GM19193 (cell line): ENCODE data around the gene RNF145.

Experiments
- POLR2A ChIP-seq: IDR thresholded peaks from 4 replicates; pipeline ENCODE4 v1.6.1; 2011; ENCODE audit not compliant: insufficient read depth, insufficient read length; ENCODE audit errors: extremely low read depth

The RNF145 gene

DNA sequence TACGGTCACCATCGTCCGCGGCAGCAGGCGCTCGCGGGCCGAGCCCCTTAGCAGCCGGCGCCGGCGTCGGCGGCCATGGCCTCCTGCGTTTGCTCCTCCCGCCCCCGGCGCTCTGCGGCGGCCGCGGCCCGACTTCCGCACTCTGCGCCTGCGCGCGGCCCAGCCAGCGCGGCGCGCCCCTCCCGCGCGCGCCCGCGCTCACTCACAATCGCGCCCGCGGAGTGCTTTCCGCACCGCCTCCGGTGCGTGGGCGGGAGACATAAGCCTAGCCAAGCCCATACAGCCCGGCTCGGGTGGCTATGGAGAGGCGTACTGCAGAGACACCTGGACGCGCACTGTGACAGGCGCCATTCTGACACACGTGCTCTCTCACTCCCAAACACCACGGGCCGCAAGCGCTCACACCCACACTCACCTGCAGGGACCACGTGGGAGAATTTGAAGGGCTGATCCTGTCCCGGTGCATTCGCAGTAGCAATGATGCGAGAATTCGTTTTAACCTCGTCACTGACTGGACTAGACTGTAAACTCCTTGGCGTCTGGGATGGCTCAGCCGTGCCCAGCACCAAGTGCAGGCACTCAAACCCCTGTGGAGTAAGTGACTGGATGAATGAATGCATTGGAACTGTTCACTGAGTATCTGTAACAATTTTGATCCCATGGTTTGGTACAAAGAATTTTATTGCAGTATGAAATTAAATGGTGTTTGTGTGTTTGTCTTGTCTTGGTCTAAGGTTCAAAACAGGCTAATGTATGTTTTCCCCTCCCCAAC, at the start of gene RNF145:
Gene RNF145 (minus strand): TSS at position 116 of the 772 bp plus-strand sequence. CDS start 5,936 bp downstream, outside the sequence.
- TF ChIP-seq POLR2A = peak; percentile 61

DNA sequence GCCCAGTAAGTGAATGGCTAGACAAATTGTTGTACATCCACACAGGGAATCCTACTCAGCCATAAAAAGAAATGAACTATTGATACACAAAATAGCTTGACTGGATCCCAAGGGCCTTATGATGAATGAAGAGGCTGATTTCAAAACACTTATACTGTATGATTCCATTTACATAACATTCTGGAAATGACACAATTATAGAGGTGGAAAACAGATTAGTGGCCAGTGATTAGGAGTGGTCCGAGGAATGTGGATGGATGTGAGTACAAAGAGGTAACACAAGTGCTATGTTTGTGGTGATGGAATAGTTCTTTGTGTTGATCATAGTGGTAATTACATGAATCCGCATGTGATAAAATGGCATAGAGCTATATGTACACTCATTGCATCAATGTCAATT, 49.0 kb upstream of the RNF145 start:
- TF ChIP-seq POLR2A = no peak

DNA sequence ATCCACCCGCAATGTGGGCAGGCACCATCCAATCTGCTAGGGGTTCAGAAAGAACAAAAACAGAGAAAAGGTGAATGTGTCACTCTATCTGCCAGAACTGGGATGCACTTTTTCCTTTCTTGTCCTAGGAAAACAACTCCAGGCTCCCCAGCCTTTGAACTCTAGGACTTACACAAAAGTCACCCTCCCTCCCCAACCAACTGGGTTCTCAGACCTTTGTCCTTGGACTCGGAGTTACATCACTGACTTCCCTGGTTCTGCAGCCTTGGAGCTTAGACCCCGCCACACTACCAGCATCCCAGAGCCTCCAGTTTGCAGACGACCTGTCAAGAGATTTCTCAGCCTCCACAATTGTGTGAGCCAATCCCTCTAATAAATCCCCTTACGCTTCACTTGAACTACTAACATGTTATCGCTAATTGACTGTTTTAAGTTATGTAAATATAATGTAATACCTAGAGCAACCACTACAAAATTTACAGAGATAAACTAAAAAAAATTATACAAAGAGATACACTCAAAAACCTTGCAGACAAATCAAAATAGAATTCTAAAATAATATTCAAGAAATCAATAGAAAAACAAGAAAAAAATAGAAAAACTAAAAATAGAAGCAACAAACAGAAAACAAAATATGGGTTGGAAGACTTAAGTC, 48.4 kb upstream of the RNF145 start:
- no peak for TF ChIP-seq POLR2A

DNA sequence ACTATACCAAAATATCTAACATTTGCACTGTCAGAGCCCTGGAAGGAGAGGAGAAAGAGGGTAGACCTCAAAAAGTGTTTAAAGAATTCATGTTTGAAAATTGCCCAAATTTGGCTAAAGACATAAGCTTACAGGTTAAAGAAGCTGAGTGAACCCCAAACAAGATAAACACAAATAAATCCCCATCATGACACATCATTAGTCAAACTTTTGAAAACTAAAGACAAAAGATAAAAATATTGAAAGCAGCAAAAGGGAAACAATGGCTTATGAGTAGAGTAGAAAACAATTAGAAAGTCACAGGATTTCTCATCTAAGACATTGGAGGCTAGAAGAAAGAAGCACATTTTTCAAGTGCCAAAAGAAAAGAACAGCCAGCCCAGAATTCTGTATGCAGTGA, 47.7 kb upstream of the RNF145 start:
- no peak for TF ChIP-seq POLR2A

DNA sequence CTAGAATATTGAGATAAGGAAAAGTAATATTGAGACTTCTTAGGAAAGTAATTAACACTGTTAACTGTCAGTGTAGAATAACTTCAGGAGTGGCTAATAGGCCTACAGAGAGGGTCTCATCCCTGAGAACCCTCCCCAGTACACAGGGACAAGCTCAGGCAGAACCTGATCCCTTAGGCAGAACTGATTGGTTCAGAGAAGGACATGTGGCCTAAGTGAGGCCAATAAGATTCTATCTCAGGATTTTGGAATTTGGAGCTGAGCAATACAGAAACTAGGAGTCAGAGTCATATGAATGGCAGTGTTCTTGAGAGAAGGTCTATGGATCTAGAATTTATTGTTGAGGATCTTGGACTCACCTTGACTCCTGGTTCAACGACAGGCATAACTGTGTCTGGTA, 42.8 kb upstream of the RNF145 start:
- no peak for TF ChIP-seq POLR2A

DNA sequence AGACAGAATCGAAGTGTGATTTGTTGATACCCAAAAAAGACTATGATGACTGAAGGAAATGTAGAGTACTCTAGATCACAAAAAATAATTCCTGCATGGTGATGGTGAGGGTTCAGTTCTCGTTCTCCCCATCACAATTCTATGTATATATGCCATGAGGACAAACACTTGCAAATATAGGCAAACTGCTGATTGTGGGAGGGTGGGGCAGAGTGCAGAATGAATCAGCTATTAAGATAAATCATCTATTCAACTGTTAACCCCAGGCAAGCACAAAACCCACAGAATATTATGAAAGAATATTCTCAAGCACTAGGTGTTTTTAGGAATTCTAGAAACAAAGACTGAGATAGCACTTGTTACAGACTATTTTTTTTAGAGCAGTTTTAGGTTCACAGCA, 39.8 kb upstream of the RNF145 start:
- no peak for TF ChIP-seq POLR2A

DNA sequence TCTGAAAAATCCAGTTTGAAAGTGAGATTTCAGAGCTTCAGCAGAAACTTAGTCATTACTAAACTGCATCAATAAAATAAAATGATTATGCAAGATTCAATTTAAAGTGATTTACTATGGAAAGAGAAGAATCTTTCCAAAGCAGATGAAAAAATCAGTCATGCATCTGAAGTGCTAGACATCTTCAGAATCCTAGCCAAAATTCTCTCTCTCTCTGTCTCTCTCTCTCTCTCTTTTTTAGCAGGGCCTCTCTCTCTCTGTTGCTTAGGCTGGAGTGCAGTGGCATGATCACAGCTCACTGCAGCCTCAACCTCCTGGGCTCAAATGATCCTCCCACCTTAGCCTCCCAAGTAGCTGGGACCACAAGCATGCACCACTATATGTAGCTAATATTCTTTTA, 35.5 kb upstream of the RNF145 start:
- no peak for TF ChIP-seq POLR2A

DNA sequence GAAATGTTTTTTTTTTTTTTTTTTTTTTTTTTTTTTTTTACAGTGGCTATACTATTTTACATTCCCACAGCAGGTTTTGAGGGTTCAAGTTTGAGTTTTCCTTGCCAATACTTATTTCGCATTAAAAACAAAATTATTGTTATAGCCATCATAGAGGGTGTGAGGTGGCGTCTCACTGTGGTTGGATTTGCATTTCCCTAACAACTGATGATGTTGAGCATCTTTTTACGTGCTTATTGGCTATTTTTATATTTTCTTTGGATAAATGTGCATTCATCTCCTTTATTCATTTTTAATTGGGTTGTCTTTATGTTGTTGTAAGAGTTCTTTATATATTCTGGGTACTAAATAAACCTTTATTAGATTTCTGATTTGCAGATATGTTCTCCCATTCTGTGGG, 34.8 kb upstream of the RNF145 start:
- TF ChIP-seq POLR2A = no peak

- TF ChIP-seq POLR2A = no peak
These were observed 34.0 kb upstream of the RNF145 start for GRCh38 chr5:159243385-159243784.

GRCh38 chr5:159242656-159243055, 33.3 kb upstream of the RNF145 start:
- TF ChIP-seq POLR2A = no peak

GRCh38 chr5:159241946-159242552, 32.7 kb upstream of the RNF145 start:
- no peak for TF ChIP-seq POLR2A

- no peak for TF ChIP-seq POLR2A
These were observed 31.0 kb upstream of the RNF145 start for GRCh38 chr5:159240301-159240870.

- no peak for TF ChIP-seq POLR2A
These were observed 21.8 kb upstream of the RNF145 start for GRCh38 chr5:159231167-159231566.

GRCh38 chr5:159230657-159231056, 21.3 kb upstream of the RNF145 start:
- TF ChIP-seq POLR2A = no peak

DNA sequence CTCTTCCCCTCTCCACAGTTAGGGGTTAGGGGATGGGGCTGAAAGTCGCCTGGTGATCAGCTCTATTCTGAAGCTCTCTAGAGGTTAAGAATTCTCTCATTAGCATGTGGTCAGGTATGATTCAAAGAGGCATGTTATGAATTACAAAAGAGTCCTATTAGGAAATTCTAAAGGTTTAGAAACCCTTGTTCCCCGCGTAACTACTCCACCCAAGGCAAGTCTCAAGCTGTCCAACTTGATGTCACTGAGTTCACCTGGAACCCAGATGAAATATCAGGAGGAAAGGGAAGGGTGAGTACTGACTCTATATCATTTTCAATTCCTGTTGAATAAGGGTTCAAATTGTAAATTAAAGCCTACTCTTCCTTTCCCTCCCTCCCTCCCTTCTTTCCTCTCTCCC, 18.1 kb upstream of the RNF145 start:
- TF ChIP-seq POLR2A = no peak
